ENCODE measurements around the gene CLASP1.
A peak's percentile ranks its signal among the peaks of the same experiment; 100 is the strongest.
"Not testable (repeated sequence)": the region's sequence is repeated elsewhere in the genome, so short reads cannot be mapped to it uniquely, and the experiment has no call there.

Gene CLASP1

DNA sequence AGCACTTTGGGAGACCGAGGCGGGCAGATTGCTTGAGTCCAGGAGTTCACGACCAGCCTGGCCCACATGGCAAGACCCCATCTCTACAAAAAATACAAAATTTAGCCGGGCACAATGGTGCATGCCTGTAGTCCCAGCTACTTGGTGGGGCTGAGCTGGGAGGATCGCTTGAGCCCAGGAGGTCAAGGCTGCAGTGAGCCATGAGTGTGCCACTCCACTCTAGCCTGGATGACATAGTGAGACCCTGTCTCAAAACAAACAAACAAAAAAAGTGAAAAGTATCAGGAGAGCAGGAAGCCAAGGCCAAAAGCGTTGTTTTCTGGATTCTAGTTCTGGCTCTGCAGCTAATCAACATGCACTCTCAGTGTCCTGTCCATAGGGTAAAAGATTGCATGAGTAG, 10.7 kb upstream of the CLASP1 start:
- DNase-seq: no peak

DNA sequence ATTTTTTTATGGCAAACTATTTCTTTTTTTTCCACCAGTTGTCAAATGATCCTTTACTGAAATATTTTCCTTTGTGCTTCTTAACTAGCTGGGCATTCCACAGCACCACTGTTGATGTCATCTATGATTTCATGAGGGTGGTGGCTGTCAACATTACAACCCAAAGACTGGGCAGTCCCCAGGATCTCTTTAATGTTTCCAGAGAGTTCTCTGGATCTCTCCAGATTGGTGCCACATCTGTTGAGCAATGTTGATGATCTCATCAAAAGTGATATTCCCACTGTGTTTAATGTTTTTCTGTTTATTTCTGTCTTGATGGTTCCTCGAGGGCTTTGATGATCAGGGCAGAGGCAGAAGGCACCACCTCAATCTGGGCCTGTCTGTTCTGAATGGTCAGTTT, 9.1 kb upstream of the CLASP1 start:
- not testable (repeated sequence) for DNase-seq

DNA sequence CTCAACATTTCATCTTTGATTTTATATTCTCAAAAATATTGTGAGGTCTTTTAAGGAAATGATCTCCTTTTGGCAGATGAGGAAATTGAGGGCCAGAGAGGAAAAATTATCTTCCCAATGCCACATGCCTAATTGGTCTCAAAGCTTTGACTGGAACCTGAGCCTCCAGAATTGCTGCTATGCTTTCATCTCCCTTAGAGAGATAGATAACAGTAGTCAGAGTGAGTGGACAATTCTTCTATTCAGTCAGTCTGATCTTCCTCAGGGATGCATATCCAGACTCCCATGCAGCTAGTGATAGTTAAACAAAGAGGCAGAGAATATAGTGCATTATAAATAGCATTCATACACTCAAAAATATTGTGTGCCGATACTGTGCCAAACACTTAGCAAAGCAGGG, 3.8 kb upstream of the CLASP1 start:
- no peak for DNase-seq

DNA sequence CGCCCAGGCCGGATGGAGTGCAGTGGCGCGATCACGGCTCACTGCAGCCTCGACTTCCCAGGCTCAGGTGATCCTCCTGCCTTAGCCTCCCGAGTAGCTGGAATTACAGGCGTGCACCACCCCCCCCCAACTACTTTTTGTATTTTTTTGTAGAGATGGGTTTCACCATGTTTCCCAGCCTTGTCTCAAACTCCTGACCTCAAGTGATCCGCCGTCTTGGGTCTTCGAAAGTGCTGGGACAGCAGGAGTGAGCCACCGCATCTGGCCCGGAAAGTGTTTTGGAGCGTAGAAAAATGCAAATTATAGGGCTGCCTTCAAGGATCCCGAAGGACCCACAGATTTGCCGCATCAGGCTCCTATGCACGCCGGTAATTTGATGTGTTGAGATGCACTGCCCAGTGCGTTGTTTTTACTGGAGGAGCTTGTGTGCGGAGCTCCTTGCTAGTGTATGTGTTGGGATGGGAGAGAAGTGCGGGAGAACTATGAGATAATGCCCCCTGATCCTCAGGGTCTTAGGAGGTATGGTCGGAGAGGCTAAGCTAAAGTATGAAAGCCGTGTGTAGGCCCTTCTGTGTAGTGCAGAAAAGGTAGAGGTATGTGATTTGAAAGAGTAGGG, 1.2 kb upstream of the CLASP1 start:
- DNase-seq: no peak

DNA sequence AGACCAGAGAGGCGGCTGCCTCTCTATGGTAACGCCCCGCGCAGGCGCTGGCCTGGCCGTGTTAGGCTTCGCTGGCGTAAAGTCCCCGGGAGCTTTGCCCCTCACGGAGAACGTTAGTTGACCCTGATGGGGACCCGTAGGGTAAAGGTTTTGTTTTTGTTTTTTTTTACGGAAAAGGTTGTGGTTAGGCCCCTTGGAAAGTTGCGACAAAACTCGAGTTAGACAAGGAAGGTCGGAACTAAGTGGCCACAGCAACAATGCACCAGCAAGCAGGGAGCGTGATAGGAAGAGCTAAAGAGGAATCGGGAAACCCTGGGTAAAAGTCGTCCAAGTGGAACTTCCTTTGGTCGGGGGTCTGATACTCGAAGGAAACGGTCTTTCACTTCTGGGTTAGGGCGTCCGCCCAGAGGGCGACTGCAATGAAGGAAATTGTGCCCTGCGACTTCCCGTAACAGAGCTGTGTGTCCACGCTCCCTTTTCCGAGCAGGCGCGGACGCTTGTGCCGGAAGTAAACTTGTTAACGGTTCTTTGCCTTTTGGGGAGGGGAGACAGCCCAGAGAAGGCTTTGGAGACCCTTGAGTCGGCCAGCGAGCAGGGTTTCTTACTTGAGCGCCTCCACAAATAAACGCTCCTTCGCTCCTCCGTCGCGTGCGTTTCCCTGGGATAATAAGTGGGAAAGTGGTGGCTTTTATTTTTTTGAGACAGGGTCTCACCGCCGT, 493 bp upstream of the CLASP1 start:
- peak; percentile 91 for DNase-seq

DNA sequence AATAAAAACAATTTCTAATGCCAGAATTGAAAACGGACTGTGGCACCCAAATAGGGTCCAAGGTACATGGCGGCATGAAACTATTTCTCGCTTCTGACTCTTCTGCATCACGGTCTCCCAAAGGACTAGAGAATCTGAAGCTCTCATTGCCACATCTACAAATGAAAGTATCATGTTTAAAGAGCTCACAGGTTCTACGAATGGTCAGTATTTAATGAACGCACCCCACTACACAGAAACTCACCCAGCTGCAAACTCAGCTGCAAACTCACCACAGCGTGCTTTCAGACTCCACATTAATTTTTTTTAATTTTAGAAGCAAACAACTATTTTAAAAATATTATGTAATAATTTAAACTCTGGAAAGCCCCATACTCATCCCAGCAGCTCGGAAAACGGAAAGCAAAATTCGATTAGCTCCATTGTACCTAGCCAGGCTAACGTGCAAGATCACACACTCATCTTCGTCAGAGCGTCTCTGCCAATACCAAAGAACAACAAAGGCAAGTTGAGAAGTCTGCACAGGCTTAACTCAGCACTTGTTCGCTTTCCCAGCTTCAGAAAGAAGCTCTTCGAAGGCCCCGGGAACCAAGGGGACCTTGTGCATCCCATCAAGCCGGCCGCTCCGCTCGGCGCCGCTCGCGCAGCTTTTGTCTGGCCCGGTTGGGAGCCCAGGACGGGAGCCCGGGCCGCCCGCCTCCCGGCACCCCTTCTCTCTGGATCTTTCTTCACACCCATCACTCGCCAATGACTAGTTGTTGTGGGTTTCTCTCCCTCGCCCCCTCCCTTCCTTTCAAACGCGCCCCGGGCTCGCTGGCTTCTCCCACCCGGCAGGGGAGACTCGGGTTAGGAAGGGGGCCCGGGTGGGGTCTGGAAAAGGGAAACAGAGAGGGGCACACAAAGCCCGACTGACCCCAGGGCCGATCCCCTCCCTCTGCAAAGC, 785 bp downstream of the CLASP1 start:
- DNase-seq: peak; percentile 36

DNA sequence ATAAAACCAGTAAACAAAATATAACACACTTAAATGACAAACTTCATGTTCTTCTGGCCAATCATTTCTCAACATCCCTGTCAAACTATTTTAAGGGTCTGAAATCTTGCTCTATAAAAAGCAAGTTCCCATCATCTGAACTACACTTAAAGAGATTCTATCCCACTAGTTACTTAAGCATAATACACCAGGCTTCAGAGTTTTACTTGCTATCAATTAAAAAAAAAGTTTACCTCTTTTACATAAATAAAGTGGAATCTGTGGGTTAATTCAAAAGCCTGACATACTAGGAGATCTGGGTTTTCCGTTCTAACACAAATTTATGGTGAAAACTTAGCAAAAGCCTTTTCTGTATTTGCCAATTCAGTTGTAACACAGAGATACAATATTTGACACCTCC, 1.9 kb downstream of the CLASP1 start:
- DNase-seq: no peak

DNA sequence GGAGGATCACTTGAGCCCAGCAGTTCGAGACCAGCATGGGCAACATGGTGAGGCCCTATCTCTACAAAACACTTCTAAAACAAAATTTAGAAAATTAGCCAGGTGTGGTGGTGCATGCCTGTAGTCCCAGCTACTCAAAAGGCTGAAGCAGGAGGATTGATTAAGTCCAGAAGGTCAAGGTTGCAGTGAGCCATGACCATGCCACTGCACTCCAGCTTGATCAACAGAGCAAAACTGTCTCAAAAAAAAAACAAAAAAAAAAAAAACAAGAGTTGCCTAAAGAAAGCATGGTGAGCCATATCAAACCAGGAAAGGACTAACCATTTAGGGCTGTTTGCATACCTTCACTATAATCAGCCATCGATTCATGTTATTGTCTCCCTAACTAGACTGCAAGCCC, 4.5 kb downstream of the CLASP1 start:
- DNase-seq: no peak

DNA sequence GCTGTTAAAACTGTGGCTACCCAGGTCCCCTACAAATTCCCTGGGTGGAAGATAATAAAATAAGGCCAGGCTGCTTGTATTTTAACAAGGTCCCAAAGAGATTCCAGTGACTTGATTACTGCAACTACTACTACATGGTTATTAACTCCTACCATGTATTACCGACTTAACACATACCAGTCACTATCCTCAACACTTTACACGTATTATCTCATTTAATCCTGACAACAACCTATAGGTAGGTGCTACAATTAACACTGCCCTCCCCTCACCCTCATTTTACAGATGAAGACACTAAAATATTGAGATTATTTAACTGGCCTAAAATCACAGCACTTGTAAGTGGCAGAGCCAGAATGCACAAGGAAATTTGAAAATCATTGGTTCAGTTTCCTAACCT, 5.4 kb downstream of the CLASP1 start:
- no peak for DNase-seq

DNA sequence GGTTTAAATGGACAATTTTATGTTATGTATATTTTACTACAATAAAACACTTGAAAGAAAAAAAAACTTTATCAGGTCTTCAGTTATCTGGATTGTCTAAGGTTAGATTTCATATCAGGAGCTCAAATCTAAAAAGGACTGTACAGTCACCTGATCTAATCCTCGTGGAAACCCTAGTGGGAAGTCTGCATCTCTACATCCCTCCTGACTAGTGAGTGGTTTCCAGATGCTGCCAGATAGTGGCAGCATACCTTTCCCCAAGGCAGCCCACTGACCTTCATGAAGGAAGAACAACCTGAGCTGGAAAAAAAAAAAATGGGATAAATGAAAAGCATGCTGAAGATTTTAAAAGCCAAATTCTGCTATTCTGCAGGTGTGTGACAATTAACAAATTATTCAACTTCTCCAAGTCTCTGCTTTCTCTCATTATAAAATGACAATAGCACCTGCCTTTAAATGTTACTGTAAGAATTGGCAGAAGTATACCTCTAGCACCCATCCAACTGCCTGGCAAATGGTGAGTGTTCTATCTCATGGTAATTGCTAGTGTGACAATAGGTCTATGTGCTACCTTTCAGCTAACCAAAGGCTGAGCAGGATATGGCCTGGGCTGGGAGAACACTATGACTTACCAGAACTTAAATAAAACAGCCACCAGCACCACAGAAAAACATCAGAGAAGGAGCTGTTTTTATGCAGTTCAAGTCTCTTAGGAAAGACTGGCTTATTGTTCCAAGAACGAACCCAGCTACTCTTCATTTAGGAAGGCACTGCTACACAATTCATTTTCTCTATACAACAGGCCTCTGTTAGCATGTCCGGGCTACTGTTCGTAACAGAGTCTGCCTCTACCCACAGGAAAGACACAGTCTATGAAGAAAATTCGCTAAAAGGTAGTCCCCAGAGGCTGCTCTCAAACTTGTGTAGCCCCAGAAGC, 8.6 kb downstream of the CLASP1 start:
- DNase-seq: no peak

DNA sequence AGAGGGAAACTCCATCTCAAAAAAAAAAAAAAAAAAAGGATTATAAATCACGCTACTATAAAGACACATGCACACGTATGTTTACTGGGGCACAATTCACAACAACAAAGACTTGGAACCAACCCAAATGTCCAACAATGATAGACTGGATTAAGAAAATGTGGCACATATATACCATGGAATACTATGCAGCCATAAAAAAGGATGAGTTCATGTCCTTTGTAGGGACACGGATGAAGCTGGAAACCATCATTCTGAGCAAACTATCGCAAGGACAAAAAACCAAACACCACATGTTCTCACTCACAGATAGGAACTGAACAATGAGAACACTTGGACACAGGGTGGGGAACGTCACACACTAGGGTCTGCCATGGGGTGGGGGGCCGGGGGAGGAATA, 9.4 kb downstream of the CLASP1 start:
- DNase-seq: not testable (repeated sequence)

DNA sequence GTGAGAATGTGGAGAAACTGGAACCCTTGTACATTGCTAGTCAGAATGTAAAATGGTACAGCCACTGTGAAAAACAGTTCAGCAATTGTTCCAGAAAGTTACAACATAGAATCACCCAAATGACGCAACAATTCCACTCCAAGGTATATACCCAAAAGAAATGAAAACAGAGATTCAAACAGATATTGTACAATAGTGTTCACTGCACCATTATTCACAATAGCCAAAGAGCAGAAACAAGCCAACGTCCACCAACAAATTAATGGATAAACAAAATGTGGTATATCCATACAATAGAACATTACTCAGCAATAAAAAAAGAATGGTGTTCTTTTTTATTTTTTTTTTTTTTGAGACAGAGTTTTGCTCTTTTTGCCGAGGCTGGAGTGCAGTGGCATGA, 10.9 kb downstream of the CLASP1 start:
- no peak for DNase-seq

DNA sequence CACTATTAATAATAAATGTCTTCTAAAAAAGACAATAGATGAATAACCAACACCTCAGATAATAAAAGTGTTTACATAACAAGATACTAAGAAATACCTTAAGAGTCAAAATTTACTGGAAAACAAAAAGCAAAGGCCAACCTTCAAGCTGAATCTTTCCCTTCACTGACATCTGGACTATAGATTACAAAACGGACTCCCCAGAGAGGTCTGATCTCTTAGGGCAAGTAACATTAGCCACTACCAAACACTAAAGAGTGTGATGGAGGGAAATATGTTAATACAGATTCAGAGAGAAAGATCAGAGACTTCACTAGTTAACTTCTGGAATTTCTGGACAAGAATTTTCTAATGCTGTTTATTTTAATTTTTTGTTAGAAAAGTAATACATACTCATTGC, 13.9 kb downstream of the CLASP1 start:
- no peak for DNase-seq

DNA sequence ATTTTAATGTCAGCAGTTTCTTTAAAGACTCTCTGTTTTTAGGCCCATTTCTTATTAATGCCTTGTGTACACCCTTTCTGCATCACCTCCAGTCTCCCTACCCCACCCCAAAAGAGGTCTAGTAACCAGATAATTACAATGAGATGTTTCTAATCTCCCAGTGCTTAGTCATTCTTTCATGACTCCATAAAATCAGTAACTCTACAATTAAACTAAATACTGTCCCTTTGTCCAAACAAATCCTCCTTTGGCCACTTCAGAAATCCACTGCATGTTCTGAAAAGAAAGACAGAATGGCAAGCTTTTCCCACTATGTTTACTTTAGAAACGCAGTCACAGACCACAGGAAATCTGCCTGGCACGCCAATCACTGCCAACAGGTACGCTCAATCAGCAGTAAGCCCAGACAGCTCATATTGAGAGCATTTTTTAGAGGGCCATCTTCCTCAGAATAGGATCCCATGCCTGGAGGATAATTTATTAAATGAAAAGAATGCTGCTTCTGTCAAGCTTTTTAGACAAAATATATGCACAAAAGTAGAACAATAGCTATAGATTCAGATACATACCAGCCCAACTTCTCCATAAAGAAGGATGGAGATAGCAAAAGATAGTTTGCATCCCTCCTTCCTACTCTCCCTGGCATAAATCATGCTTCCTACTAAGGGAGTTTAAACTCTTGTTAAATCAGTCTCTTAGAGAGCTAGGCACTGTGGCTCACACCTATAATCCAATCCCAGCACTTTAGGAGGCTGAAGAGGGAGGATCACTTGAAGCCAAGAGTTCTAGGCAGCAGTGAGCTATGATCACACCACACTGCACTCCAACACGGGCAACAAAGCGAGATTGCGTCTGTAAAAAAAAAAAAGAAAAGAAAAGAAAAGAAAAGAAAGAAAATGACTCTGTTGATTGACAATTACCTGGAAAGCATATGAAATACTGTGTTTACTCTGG, 14.6 kb downstream of the CLASP1 start:
- DNase-seq: no peak

DNA sequence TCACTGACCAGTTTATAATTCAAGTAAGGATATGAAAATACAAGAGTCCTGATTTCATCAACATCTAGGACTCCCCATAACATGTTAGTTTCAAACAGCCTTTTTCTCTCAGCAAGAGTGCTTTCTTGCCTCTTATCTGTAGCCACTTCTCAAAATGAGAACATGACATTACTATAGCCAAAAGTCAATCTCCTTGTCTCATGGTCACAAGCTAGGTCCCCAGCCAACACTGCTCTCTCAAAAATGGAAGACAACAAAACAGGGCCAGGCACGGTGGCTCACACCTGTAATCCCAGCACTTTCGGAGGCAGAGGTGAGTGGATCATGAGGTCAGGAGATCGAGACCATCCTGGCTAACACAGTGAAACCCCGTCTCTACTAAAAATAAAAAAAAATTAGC, 15.8 kb downstream of the CLASP1 start:
- no peak for DNase-seq

DNA sequence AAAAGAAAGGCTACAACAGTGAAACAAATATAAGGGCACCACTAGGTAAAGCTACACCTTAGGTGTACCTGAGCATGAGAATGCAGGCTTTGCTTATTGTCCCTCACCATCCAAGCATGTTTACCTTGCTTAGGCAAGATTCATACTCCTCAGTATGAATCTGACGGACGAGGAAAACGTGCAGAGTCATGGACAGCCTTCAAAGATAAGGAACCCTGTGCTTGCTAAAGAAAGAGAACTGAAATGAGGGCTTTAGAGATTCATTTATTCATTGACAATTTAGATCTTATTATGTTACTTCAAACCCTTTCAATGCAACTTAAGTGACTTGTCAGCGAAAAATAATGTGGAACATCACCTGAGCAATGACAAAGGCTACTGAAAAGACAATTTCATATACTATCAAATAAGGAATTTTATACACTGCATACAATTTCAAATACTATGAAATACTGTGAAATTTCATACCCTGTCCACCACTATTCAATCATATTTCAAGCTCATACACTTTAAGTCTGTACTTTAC, 21.7 kb downstream of the CLASP1 start:
- no peak for DNase-seq

DNA sequence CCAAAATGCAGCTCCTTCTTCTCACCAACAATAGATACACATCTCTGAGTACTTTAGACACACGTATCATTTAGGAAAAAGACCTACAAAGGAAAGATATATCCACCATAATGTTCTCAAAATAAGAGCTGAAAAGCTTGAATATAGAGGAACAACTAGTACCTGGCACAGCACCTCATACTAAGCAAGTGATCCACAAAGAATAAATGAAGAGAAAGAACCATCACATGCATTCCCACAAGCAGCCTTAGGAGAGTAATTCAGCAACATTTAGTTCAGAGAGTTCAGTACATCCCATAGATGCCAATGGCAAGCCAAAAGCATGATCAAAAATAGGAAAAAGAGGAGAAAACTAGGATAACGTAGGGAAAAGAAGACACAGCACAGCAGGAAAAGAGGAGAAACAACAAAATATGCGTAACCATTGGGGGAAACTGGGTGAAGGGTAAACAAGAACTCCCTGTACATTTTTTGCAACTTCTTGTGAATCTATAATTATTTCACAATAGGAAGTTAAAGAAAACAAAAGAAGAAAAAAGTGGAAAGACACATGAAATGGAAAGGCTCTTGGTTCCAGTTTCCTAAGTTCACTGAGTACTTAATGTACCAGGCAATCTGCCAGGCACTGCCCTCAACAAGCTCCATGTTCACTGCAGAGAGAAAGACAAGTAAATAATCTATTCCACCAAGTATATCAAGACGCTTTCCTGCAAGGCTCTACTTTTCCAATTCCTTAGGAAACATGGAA, 22.3 kb downstream of the CLASP1 start:
- DNase-seq: no peak

DNA sequence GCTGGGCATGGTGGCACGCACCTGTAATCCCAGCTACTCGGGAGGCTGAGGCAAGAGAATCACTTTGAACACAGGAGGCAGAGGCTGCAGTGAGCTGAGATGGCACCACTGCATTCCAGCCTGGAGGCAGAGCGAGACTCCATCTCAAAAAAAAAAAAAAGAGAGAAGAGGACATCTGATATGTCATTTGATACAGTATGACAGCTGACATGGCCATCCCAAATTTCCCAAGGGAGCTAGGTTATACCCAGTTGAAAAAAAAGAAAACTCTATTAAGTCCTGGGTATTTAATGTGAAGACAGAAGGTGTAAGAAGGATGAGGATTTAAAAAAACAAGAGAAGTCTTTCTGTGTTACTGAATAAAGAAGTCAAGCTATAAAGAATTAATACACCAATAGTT, 23.3 kb downstream of the CLASP1 start:
- no peak for DNase-seq

DNA sequence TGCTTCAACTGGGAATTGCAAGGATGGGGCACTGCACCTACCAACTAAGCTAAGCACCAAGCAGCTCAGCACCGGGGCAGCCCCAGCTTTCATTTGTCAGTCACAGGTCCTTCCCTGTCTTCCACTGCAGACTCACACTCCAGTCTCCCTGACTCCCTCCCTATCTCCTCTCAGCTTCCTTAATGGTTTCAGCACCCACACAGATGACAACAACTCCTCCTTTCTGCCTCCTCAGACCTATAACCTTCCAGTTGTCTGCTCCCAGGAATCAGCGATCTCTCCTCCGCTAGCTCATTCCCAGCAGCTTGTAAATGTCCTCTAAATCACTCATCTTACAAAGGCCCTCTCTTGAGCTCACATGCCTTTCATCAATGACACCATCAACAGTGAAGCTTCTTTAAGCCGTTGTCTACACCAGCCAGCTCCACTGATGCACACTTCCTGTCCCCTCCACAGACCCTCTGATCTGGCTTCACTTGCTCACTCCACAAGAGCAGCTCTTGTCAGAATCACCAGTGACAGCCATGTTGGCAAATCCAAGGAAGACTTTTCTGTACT, 32.1 kb downstream of the CLASP1 start:
- no peak for DNase-seq

DNA sequence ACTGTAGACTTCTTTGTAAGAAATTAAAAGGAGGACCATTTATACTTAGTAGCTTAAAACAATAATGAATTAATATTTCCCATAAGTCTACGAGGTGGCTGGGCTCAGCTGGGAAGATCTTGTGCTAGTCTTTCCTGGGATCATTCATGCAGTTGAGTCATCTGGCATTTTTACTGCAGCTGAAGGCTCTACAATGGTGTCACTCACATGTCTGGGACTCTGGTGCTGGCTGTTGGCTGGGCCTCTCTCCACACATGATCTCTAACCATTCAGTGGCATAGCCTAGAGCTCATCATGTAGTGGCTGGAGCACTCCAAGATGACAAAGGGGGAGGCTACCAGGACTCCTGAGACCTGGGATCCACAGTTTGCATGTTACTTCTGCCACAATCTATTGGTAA, 35.5 kb downstream of the CLASP1 start:
- no peak for DNase-seq
